COLO668 (cell line): Measurements from ENCODE around the gene SAMM50.

Experiments used
- DNase-seq: peaks from one replicate; lab custom pipeline; 2025; ENCODE audit not compliant: unreplicated experiment; lab: John Stamatoyannopoulos, UW

Gene SAMM50

GRCh38 chr22:43945632-43946383 is 9.4 kb upstream of the SAMM50 start:
- peak; percentile 71 for DNase-seq

- DNase-seq: no peak
These were observed 8.9 kb upstream of the SAMM50 start for GRCh38 chr22:43946384-43946667.

- DNase-seq: no peak
These were observed 6.3 kb upstream of the SAMM50 start for GRCh38 chr22:43948836-43949406.

- no peak for DNase-seq
These were observed 3.9 kb upstream of the SAMM50 start for GRCh38 chr22:43951391-43951790.

- DNase-seq: no peak
These were observed 3.3 kb upstream of the SAMM50 start for GRCh38 chr22:43951966-43952365.

GRCh38 chr22:43953988-43954785 is 1.1 kb upstream of the SAMM50 start:
- no peak for DNase-seq

- no peak for DNase-seq
These were observed 891 bp downstream of the SAMM50 start for GRCh38 chr22:43955883-43956782.

- DNase-seq: peak; percentile 8
These were observed 1.7 kb downstream of the SAMM50 start for GRCh38 chr22:43956805-43957463.

- DNase-seq: no peak
These were observed 2.6 kb downstream of the SAMM50 start for GRCh38 chr22:43957871-43958270.

- DNase-seq: no peak
These were observed 9.1 kb downstream of the SAMM50 start for GRCh38 chr22:43964314-43964857.

- DNase-seq: no peak
These were observed 11.8 kb downstream of the SAMM50 start for GRCh38 chr22:43967069-43967468.

GRCh38 chr22:43968614-43969013 is 13.4 kb downstream of the SAMM50 start:
- DNase-seq: no peak

- DNase-seq: no peak
These were observed 14.0 kb downstream of the SAMM50 start for GRCh38 chr22:43969021-43969878.

GRCh38 chr22:43969989-43970755 is 14.9 kb downstream of the SAMM50 start:
- DNase-seq: no peak

GRCh38 chr22:43971112-43971511 is 15.9 kb downstream of the SAMM50 start:
- no peak for DNase-seq

- DNase-seq: no peak
These were observed 17.8 kb downstream of the SAMM50 start for GRCh38 chr22:43972931-43973462.

- no peak for DNase-seq
These were observed 18.8 kb downstream of the SAMM50 start for GRCh38 chr22:43974028-43974545.

- no peak for DNase-seq
These were observed 19.8 kb downstream of the SAMM50 start for GRCh38 chr22:43975041-43975440.
